Bone marrow (tissue), 2 donors: ENCODE results near the gene MLLT3.

Source experiments
- DNase-seq, 2 donors: peaks; one replicate each; lab custom pipeline; 2025; lab: John Stamatoyannopoulos, UW

The MLLT3 gene

GRCh38 chr9:20476912-20477521 lies 145.3 kb downstream of the MLLT3 start:
- no peak for DNase-seq

GRCh38 chr9:20474496-20474895 lies 147.8 kb downstream of the MLLT3 start:
- DNase-seq = no peak

- DNase-seq = no peak
Measured at GRCh38 chr9:20473515-20474013, 148.7 kb downstream of the MLLT3 start.

- no peak for DNase-seq
Measured at GRCh38 chr9:20472342-20473045, 149.8 kb downstream of the MLLT3 start.

DNA sequence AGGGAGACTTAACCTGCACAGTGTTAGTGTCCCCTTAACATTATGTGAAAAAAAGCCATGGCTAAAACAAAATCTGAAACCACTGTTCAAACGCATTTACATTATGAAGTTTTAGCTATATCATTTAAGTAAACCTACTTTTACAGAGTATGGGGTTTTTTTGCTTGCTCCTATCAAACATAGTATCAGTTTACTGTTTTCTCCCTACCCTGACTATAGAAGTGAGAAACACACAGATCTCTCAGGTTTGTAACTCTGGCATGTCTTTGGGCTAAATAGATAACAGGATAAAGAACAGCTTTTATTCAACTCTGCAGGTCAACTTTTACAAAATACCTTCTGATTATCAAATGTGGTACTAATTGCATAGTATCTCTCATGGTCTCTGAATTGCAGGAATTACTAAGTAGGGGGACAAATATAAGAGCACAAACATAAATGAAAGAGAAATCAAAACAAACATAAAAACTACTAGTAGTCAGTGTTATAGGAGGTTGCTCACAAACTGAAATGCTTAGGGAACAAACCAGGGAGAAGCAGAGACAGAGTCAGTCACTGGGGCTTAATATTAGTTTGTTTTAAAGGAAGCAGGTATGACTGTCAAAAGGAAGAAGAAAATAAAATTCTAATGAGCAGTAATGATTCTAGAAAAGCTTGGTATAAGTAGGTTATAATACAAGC lies 155.8 kb downstream of the MLLT3 start:
- no peak for DNase-seq

DNA sequence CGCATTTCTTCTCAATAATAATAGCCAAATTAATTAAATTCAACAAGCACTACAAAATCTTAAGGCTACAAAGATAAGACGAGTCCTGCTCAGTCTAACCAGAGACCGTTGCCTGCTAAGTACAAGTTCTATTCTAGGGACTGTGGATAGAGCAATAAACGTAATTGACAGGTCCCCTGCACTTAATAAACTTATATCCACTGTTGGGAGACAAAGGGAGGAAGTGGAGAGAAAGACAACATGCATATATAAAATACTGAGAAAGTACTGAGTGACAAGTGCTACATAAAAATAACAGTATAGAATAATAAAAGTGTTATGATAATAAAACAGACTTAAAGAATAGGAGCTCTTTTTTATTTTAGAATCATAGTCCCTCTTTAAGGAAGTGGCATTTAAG lies 158.1 kb downstream of the MLLT3 start:
- DNase-seq = no peak

DNA sequence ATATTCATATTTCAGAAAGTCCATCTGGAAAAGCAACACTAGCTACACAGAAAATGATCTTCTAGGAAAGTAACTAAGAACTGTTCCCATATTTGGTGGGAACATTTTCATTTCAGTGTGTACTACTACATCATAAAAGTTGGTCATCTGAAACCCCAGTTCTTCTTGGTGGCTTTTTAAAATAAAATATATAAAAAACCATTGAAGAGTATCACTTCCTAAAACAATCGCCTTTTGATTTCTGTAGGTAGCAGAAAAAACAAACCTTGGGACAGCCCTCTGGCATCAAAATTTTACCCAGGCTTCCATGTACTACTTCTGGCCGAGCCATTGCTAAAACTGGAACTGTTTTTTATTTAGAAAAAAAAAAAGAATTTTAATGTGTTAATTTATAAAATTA lies 158.5 kb downstream of the MLLT3 start:
- DNase-seq = no peak

DNA sequence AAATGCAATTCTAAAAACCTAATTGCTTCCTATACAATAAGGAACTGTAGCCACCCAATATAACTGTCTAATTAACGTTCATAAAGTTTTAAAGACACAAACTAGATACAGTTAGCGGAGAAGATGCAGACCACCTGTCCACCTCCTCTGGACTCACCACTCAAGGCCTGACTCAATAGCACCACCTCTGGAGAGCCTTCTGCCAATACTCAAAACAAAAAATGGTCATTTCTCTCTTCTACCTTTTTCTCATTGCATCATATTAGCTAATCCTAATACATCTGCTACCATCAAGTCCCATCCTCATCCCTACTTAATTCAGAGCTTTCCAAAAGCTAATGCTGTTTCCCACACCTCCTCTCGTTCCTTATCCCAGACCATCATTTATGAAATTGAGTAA lies 159.9 kb downstream of the MLLT3 start:
- no peak for DNase-seq

- no peak for DNase-seq
Measured at GRCh38 chr9:20447291-20447690, 175.0 kb downstream of the MLLT3 start.

DNA sequence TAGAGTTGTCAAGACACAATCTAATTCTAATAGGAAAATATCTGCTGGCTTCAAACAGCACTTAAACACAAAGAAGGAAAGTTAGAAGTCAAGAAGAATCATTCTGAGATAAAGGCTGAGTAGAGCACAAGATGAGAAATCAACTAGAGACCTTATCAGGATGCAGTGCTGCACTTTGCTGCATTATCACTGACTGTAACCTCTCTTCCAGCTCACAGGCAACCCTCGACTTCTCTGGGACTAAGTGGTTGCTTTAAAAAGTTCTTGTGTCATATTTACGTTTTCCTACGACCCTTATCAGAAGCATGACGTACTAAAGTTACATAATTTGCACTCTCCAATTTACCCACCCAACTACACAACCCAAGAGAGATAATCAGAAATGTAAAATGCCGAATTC lies 176.1 kb downstream of the MLLT3 start:
- no peak for DNase-seq

DNA sequence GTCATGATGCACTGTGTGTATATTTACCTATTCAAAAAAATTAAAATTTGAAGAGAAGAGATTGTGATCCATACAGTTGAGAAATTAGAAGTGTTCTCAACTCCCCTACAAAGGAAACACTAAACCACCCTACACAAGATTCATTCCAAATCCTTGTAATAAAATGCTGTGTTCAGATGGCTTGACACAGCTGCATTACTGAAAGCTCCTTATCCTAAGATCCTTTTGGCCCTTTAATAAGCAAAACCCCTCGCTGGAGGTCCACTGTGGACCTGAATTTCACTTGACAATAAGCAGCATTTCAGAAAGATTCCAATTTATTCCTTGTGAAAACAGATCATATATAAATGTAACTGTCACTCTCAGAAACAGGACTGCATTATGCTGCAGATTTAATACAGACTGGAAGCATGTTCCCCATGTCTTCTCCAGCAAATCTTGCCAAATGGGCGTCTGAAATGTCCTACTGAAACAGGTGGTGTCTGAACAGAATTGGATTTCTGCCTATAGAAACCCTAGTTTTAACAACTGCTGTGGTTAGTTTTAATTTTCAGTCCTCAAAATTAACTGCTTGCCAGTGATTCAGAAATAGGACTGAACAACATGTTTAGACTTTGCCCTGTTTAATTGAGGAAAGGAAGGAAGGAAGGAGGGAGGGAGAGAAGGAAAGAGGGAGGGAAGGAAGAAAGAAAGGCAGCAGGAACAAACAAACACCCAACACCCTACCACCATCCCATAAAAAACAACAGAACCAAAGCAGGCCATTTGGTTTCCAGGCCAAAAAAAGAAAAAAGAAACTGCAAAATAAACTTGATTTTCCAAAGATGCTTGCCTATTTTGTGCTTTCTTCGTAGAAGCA lies 179.6 kb downstream of the MLLT3 start:
- no peak for DNase-seq

GRCh38 chr9:20441711-20442423 lies 180.4 kb downstream of the MLLT3 start:
- DNase-seq = no peak

- no peak for DNase-seq
Measured at GRCh38 chr9:20441166-20441565, 181.1 kb downstream of the MLLT3 start.

- DNase-seq = no peak
Measured at GRCh38 chr9:20437476-20437875, 184.8 kb downstream of the MLLT3 start.

DNA sequence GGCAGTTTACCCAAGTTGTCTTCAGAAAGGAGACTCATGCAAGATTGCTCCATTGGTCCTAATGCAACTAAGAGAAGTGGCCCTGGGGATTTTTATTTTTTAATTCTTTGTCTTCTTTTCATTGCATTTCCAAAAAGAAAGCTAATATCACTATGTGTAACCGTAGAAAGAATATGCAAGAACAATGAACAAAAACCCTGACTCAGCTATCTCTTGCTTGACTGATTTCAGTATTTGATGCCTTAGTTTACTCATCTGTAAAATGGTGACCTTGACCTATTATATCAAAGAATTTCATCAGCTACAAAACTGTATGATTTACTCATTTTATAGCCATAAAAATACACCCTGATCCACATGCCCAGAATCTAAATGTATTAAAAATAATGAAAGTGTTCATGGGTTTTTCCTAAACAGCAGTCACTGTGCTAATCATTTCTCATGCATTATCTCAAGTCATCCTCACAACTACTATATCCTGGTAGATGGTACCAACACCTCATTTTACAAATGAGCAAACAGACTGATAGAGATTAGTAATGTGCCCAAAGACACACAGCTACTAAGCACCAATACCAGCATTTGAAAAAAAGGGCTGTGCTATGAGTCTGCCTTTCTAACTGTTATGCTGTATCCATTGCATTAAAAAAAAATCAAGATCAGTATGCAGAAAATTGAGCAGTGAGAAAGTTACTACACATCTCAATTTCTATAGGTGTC lies 185.7 kb downstream of the MLLT3 start:
- DNase-seq = no peak

DNA sequence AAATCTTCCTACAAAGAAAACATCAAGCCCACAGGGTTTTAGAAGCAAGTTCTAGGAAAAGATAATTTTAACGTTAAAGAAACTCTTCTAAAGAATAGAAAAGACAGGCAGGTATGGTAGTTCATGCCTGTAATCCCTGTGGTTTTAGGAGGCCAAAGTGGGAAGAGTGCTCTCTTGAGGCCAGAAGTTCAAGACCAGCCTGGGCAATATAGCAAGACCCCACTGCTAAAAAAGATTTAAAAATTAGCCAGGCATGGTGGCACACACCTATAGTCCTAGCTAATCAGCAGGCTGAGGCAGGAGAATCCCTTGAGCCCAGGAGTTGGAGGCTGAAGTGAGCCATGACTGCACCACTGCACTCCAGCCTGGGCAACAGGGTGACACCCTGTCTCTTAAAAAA lies 193.3 kb downstream of the MLLT3 start:
- DNase-seq = no peak

DNA sequence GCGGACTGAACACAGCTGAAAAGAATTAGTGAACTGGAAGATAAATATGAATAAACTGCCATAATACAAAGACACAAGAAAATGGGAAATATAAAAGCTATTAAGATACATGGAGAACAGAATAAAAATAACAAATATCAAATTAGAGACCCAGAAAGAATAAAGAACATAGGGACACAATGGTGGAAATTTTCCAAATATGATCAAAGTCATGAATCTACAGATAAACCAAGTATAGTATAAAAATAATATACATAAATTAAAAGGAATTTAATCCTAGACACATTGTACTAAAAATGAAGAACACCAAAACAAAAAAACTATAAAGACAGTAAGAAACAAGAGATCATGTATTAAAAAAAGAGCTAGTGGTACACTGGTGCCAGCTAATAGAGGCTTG lies 194.9 kb downstream of the MLLT3 start:
- no peak for DNase-seq

GRCh38 chr9:20426019-20426418 lies 196.3 kb downstream of the MLLT3 start:
- DNase-seq = peak in 1 of 2 donors; percentile 32

GRCh38 chr9:20419533-20419932 lies 202.8 kb downstream of the MLLT3 start:
- no peak for DNase-seq

DNA sequence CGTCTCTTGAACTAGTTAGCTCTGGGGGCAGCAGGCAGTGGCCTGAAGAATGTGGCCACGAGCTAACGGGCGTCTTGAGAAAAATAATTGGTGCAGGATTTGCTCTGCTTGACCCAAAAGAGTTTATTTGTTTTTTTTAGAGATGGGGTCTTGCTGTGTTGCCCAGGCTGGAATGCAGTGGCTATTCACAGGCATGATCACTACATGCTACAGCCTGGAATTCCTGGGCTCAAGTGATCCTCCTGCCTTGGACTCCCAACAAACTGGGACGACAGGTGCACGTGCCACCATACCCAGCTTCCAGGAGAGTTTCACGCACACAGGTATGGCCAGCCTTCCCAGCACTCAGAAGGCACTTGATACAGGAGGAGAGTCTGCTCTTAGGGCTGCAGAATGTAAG lies 203.8 kb downstream of the MLLT3 start:
- no peak for DNase-seq
